Inflammatory macrophage treated with lipopolysaccharide for 1 hour (primary cell): ENCODE results near the gene AFG3L2.

Experiments used
- DNase-seq, 2 donors: peaks; one replicate each; pipeline ENCODE4 v3.0.0-alpha.2; 2020 to 2022

The AFG3L2 gene

GRCh38 chr18:12318334-12318697 is 58.7 kb downstream of the AFG3L2 start:
- no peak for DNase-seq

GRCh38 chr18:12317664-12318333 is 59.2 kb downstream of the AFG3L2 start:
- DNase-seq, result peak; percentile 52 to 58

- DNase-seq, result no peak
Measured at GRCh38 chr18:12315911-12316310, 61.1 kb downstream of the AFG3L2 start.

- DNase-seq, result no peak
Measured at GRCh38 chr18:12315490-12315889, 61.5 kb downstream of the AFG3L2 start.

GRCh38 chr18:12314591-12315305 is 62.3 kb downstream of the AFG3L2 start:
- DNase-seq, result peak in 1 of 2 donors; percentile 36

GRCh38 chr18:12313530-12314245 is 63.3 kb downstream of the AFG3L2 start:
- DNase-seq, result no peak

GRCh38 chr18:12312976-12313375 is 64.1 kb downstream of the AFG3L2 start:
- DNase-seq, result no peak

GRCh38 chr18:12310762-12311161 is 66.3 kb downstream of the AFG3L2 start:
- DNase-seq, result no peak

- peak in 1 of 2 donors; percentile 40 for DNase-seq
Measured at GRCh38 chr18:12309683-12310198, 67.3 kb downstream of the AFG3L2 start.

GRCh38 chr18:12308386-12309100 is 68.5 kb downstream of the AFG3L2 start:
- peak; percentile 90 to 91 for DNase-seq

GRCh38 chr18:12307701-12308385 is 69.2 kb downstream of the AFG3L2 start, which contains the start of gene TUBB6:
TSS of gene TUBB6 (plus strand) at chr18:12308241. CDS start at chr18:12308293, 52 bp downstream.
- DNase-seq, result peak; percentile 78 to 83

- peak; percentile 70 to 80 for DNase-seq
Measured at GRCh38 chr18:12306752-12307700, 70.0 kb downstream of the AFG3L2 start.

- no peak for DNase-seq
Measured at GRCh38 chr18:12305930-12306629, 70.9 kb downstream of the AFG3L2 start.

- no peak for DNase-seq
Measured at GRCh38 chr18:12305211-12305610, 71.8 kb downstream of the AFG3L2 start.

- no peak for DNase-seq
Measured at GRCh38 chr18:12304351-12305210, 72.4 kb downstream of the AFG3L2 start.

GRCh38 chr18:12302391-12303147 is 74.5 kb downstream of the AFG3L2 start:
- DNase-seq, result no peak

GRCh38 chr18:12301263-12302005 is 75.6 kb downstream of the AFG3L2 start:
- DNase-seq, result no peak

GRCh38 chr18:12299862-12300261 is 77.2 kb downstream of the AFG3L2 start:
- DNase-seq, result no peak
